ENCODE results near the gene HOXC11. TPM values are rescaled to one million over a fixed set of nuclear protein-coding genes. Genes with fewer than 3 reads are reported as not detected.

Gene HOXC11
- total and polyA plus RNA-seq, 2 of the 4 experiments (the other 2 are of a cell fraction) = not detected

DNA sequence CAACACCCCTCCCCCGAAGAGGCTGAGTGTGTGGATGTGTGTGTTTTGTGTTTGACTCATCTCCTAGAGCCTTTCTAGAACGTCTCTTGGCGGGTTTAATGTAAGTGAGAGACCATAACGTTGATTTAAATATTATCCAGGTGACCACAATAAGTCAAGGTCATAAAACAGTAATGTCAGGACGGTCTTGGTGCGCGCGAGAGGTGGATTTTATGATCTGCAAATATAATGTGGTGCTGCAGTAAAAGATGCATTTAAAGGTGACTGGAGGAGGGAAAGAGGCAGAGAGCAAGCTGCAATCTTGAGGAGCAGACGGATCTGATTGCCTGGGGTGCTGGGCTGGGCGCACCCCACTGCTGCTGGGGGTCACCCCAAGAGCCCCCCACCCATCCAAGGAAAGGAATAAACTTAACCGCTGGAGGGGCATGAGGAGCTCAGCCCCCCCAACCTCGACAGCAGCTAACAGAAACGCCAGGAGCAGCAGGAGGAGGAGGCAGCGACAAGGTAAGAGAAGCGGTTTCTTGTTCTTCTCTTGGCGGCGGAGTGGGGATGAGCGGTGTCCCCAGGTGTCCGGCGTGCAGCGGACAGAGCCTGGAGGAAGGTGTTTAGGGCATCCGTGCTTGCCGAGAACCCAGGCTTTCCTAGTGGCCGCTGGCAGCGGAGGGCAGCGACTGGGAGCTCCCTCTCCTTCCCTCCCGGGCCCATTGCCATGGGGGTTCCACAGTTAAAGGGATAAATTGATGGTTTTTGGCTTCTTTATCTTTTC is 17.6 kb downstream of the HOXC11 start:
- Histone ChIP-seq H2AK5ac (ENCODE audit: low read depth, low read length) (no peak overlapping the region), H2BK15ac (ENCODE audit: low read depth, low read length) (no peak overlapping the region), H3K36me3 (ENCODE audit: control insufficient read depth, insufficient read depth, low read length) (no peaks in the 10 kb centered on the region), H3K4me1 (ENCODE audit: control insufficient read depth, insufficient read depth, low read length) (peaks cover 3% of the 10 kb centered on the region; the same call in 1 of the 2 replicates), H3K27ac (ENCODE audit: insufficient read depth, low read length) (no peak overlapping the region), H3K4me3 (ENCODE audit: insufficient read depth, low read depth, low read length) (no peak overlapping the region), H3K79me1 (ENCODE audit: low read depth in 1 of 2, low read length in 2 of 2) (no peaks in the 10 kb centered on the region), H3K9me3 (ENCODE audit: control insufficient read depth, insufficient read depth, low read length) (peaks cover 15% of the 10 kb centered on the region), H3K9me1 (ENCODE audit: insufficient read depth, low read length) (no peaks in the 10 kb centered on the region), H3K27me3 (ENCODE audit: control insufficient read depth, insufficient read depth, low read length) (peaks cover 98% of the 10 kb centered on the region), H2BK20ac (ENCODE audit: low read depth, low read length) (no peak overlapping the region), H3K18ac (ENCODE audit: low read depth, low read length) (no peak overlapping the region), H2AFZ (replicated peaks; ENCODE audit: low read length, poor library complexity) (peak overlapping the region; percentile 37), H3K9ac (ENCODE audit: low read depth, low read length) (no peak overlapping the region), H2BK5ac (ENCODE audit: low read depth, low read length, poor library complexity, severe bottlenecking) (no peak overlapping the region), H3K4ac (ENCODE audit: low read depth, low read length) (no peak overlapping the region), H3K56ac (ENCODE audit: extremely low read depth, insufficient read depth, low read length) (no peak overlapping the region), H4K20me1 (ENCODE audit: insufficient read depth, low read length) (no peaks in the 10 kb centered on the region; the same call in 1 of the 2 replicates), H3K23ac (ENCODE audit: low read depth, low read length) (no peak overlapping the region), H4K5ac (ENCODE audit: low read depth, low read length) (no peak overlapping the region), H2BK120ac (ENCODE audit: low read depth, low read length) (no peak overlapping the region), H4K91ac (ENCODE audit: insufficient read depth, low read depth, low read length) (no peak overlapping the region), H4K8ac (ENCODE audit: low read depth in 2 of 2, low read length in 2 of 2) (no peak overlapping the region), H2AK9ac (replicated peaks; ENCODE audit: low read depth, low read length, poor library complexity) (no peak overlapping the region), H3K14ac (replicated peaks; ENCODE audit: low read depth, low read length) (no peak overlapping the region), H3K4me2 (ENCODE audit: low read depth, low read length) (no peak overlapping the region)
- CTCF ChIA-PET = interaction anchor here (2.3 kb wide), 1 partner anchor 211 kb away, joined by 8 read pairs; no protein-coding TSS in a partner anchor
- no TSS peak for BruUV-seq (replicated peaks)
- in situ Hi-C loops (cut with MboI; ENCODE audit: low sequenced_read_pairs) = loop anchor here (10.0 kb wide), 2 partner anchors 226 to 384 kb away; no protein-coding TSS in a partner anchor
- TF ChIP-seq MAZ (IDR thresholded peaks at IDR 0.05; ENCODE audit: borderline replicate concordance, low read depth, low read length) (no peak), CEBPB (IDR thresholded peaks at IDR 0.05; ENCODE audit: low read depth, low read length) (no peak)
- TF ChIP-seq, protein P1, sequence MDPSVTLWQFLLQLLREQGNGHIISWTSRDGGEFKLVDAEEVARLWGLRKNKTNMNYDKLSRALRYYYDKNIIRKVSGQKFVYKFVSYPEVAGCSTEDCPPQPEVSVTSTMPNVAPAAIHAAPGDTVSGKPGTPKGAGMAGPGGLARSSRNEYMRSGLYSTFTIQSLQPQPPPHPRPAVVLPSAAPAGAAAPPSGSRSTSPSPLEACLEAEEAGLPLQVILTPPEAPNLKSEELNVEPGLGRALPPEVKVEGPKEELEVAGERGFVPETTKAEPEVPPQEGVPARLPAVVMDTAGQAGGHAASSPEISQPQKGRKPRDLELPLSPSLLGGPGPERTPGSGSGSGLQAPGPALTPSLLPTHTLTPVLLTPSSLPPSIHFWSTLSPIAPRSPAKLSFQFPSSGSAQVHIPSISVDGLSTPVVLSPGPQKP (IDR thresholded peaks at IDR 0.05; ENCODE audit: borderline replicate concordance, low read depth, low read length) = no peak
- WGBS, 2 experiments (ENCODE audit: extremely low coverage in 2 of 2, insufficient read length in 1 of 2) = 5% methylated on average over 4 of the region's 27 CpGs; no CpG with 5 or more reads in 1 of the 2 experiments
- POLR2A ChIA-PET (ENCODE audit: unreplicated experiment) = no interaction called here
- dilution Hi-C loops (cut with HindIII; ENCODE audit: low sequenced_read_pairs, unreplicated experiment) = no loop called here
- no peak for DNase-seq
- ATAC-seq (ENCODE audit: low read depth) = no peak
- intact Hi-C loops (cut with micrococcal nuclease) = no loop called here
